Measurements from ENCODE around the gene SFT2D3.

SFT2D3 gene

DNA sequence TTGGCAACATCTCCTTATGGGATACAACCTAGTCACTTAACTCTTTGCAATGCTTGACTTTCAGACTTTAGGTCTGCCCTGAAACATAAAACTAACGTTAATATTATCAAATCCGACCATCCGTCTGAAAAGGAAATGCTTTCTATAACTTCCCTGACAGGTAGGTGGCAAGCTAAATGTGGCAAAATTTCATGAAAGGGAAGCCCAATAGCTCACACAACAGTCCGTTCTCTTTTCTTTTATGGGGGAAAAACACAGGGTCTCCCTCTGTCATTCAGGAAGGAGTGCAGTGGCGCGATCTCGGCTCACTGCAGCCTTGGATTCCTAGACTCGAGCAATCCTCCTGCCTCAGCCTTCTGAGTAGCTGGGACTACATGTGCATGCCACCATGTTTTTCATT is 52.9 kb downstream of the SFT2D3 start:
- DNase-seq = no peak

Data from CD4-positive, alpha-beta T cell treated with Interleukin-4 for 1 hour (primary cell).